Measurements from ENCODE around the gene SAMSN1.

GRCh38 chr21:14587266-14587665, 41.2 kb upstream of the SAMSN1 start:
- TF ChIP-seq CTCF (IDR thresholded peaks at IDR 0.05) (no peak), EZH2phosphoT487 (IDR thresholded peaks at IDR 0.05) (no peak)
